ENCODE results near the gene PTPRR.

The PTPRR gene

DNA sequence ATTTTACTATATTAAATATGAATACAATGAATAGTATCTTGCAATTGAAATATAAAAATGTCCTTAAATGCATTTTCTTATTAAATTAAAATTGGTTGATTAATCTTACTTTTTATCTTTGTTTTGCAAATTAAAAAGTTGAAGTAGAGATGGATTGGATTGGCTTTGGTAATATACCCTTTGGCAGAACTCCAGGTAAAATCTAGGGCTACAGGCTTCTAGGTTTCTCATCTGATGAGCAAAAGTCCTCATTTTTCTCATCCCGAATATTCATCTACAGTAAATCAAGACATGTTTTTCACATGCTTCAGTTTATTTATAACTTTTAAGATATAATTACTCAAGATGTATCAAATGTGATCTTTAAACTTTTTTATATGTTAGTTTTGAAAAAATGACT lies 2.2 kb downstream of the PTPRR start:
- DNase-seq (ENCODE audit: low read depth in 3 of 3), result no peak

DNA sequence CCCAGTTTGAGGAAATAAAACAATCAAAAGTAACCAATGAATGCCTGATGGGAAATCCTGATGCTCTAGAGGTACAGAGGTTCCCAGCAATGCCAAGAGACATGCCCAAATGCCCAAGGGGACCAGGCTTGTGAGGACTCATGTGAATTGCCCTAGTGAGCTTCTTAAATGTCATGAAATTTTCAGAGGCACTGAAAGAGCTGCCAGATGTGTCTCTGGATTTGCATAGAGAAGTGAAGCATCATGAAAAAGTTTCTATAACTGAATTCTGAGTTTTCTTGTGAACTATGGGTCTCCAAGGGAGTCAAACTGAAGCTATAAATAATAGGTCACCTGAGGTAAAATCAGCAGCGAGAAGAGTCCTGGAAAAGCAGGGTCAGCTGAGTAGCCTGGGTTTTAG lies 9.9 kb downstream of the PTPRR start:
- no peak for DNase-seq (ENCODE audit: low read depth in 3 of 3)

DNA sequence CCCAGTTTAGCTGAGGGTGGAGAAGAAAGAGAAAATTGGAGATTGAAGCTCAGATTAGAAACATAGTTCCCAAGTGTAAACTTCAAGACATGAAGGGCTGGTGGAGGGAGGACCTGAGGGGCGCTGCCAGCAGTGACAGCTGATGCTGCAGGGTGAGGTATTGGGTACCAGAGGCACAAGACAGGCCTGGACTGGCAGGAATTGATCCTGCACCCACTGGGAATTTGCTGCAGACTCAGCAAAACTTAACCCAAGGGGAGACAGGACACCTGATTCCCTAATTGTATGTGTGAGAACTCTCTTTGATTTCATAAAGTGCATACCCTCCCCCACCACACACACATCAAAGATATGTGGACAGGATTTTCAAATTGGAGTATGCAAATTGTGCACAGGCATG lies 11.6 kb downstream of the PTPRR start:
- DNase-seq (ENCODE audit: low read depth in 3 of 3), result no peak

DNA sequence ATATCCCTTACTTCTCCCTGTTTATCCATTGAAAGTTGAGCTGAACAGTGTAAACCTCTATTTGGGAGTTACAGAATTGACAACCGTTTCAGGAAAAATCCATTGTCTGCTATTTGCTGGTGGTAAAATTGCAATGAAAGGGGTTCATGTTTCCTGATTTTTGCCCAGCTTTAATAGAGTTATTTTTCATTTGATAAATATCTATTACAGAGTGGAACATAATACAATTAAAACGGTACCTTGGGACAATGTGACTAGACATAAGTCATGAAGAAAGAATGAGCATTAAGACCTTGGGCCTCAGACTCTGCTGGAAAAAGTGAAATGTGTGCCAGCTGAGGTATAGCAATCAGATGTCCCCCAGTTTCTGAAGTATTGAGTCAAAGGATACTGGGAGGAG lies 13.1 kb downstream of the PTPRR start:
- no peak for DNase-seq (ENCODE audit: low read depth in 3 of 3)

DNA sequence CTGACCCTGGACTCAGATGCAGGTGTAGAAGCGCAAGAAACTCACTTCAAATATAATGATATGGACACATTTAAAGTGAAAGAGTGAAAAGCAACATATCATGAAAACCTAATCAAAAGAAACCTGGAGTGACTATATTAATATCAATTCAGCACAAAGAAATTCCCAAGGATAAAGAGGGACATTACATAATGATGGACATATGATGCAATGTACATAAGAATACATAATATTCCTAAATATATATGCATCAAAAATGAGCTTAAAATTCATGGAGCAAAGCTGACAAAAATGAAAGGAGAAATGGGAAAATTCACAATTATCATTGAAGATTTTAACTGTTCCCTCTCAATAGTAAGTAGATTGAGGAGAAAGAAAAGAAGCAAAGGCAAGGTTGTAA lies 24.6 kb downstream of the PTPRR start:
- no peak for DNase-seq (ENCODE audit: low read depth in 3 of 3)

DNA sequence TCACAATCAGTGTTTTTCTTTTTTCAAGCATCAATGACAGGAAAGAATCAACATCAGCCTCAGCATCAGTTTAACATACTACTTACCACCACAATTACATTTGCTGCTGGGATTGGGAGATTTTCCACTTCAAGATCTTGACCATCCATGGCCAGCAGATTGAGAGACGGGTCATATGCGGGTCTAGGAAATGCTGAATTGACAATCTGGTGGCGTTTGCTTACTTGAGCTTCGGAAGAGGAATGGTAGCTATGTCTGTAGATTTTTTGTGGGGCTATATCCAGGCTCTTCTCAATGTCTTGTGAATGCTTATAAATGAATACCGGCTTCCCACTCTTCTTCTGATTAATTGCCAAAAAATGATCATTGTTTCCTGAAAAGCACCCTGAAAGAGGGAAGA lies 27.9 kb downstream of the PTPRR start:
- no peak for DNase-seq (ENCODE audit: low read depth in 3 of 3)

DNA sequence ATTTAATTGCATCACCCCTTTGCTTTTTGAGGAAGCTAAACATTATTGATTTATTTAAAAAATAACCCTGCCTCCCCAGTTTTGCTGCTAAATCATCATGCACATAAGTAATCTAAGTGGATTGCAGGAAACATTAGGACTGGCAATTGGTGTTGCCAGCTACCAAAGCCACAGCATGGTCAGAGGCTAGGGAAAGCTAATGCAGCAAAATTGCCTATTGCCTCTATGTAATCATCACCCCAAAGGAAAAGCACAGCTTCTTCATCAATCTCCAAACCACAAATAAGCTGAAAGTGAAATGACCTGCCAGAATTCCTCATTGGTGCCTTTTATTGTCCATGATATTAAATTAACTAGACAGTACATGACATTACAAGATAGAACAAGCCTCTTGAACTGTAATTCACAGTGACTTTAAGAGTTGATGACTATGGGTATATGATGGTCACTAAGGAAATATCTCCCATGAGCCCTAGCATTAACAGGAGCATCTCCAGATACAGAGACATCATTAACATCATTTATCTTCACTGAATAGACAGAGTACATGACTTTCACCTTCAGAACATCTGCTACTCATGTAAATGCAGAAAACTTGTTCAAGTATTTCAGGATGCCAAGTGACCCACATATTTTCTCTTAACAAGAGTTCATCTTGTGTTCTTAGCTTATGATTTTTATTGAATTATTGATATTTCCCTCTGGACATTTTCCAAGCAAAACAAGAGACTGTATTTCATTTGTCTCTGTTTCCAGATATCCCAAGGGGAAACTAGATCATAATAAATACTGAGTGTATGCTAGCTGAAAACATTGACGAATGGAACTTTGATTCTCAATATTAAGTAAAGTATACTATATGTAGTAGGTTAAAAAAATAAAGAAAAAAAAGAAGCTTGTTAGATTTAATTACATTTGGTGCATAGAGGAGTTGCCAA lies 29.4 kb downstream of the PTPRR start:
- DNase-seq (ENCODE audit: low read depth in 3 of 3), result no peak

DNA sequence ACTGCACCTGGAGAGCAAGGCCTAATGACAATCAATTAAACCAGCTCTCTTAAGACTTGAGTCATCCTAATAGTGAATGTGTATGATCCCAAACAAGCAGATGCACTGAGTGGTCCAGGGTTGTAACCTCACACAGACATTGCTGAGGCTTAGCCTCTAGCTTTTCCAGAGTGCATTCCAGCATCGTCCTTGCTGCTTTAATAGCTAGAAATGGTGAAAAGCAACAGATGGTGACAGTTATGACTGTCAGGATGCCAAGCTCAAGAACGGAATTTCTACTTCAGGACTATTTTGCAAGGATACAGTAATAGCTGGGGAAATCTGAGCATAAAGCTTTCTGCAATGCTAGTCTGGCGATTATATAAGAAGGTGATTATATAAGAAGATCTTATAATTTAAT lies 34.6 kb downstream of the PTPRR start:
- no peak for DNase-seq (ENCODE audit: low read depth in 3 of 3)

DNA sequence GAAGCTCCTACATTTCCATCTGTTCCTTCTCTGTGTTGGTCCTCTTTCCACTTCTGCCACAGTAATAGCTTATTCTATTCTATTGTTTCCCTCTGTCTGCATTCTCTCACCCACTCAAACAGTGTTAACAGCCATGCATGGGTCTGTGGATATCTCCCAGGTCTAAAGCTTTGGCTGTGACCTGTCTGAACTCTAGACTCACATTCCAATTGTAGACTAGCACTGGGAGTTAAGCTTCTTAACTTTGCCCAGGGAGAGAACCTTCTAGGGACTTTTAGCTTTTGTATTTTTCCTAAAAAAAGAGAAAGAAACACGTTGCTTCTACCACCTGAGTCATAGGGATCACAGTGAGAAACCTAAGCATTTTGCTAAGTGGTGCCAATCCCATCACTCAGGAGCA lies 36.7 kb downstream of the PTPRR start:
- DNase-seq (ENCODE audit: low read depth in 3 of 3), result no peak

DNA sequence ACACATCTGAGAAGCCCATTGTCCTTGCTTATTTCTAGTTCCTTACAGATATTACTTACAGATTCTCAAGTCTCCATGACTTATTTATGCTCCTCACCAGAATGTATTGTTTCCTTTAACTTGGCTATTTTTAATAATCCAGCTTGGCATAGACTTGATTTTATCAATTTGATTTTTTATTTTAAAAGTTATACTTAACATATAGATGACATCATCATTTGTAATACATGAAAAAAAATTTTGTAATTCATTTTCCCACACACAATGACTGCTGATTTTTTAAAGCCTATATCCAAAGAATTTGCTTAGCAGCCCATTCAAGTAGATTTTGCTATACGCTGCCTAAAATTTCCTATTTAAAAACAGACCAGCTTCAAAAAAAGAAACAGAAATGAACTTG lies 39.8 kb downstream of the PTPRR start:
- DNase-seq (ENCODE audit: low read depth in 3 of 3), result no peak

DNA sequence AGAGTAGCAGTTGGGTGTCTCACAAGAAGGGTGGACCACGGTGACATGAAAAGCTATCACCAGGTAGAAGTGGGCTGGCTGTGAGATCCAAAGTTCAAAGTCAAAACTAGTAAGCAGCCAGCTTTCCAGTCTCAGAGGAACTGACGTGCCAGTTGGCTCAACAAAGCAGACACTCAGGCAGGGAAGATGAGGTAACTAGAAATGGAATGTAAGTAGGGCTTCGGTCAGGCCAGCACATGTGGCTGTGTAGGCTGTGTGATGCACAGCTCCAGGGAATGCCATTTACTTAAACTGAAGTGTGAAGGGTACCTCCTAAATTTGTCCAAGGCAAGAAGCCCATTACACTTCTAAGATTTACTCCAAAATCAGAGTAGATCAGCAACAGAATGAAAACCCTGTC lies 43.6 kb downstream of the PTPRR start:
- DNase-seq (ENCODE audit: low read depth in 3 of 3), result no peak

DNA sequence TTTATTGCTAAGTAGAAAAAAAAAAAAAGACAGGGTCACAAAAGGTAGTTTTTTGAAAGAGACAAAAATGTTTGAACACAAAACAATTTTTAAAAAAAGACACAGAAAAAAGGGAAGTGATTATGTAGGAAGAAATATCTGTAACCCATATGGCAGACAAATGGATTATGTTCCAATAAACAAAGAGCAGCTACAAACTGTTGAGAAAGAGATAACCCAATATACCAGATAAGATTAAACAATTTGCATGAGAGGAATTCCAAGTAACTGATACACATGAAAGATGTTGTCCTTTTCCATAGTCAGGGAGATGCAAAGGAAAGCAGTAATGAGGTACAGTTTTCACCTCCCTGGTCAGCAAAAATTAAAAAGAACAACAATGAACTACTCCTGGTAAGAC lies 44.9 kb downstream of the PTPRR start:
- no peak for DNase-seq (ENCODE audit: low read depth in 3 of 3)

DNA sequence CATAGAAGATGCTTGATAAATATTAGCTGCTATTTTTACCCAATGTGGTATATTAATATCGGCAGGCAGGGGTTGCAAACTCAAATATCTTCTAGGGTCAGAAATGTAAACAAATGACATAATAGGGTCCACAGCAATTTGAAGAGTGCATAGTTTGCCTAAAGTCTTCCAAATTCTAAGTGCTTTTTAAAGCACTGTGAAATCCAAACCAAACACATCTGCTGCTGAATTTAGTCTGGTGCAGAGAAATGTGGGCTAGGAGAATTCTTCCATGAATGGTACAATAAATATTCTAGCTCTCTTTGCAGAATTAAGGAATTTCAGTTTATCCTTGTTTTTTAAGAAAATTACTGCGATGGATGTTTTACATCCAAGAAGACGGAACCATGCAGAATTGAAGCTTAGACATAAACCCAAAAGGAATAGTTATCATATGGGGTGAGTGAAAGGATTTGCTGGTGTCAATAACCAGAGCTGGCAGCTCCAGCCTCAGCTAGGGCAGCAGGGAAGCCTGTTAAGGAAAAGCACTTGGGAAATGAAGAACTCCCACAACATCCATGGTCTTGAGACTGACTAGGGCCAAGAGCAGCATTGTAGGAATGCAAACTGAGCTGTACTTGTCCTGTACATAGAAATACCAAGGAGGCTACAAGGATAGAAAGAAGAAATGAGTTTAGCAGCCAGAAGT lies 65.5 kb downstream of the PTPRR start:
- no peak for DNase-seq (ENCODE audit: low read depth in 3 of 3)

DNA sequence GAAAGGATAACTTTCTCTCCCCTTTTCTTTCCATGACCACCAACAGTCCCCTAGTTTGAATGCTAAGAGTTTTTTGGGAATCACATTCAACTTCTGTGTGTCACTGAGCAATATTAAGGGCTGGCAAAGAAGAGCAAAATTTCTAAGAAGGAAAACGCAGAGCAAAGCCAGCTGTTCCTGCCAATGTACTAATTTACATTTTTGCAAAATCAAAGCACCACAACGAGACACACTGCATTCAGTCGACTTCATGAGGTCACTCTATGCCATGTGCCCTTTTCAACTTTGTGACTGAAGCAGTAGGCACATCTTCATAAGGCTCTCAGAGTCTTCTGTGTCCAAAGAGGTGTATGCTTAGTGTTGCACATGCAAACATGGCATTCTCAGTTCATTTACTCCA lies 66.4 kb downstream of the PTPRR start:
- DNase-seq (ENCODE audit: low read depth in 3 of 3), result no peak

DNA sequence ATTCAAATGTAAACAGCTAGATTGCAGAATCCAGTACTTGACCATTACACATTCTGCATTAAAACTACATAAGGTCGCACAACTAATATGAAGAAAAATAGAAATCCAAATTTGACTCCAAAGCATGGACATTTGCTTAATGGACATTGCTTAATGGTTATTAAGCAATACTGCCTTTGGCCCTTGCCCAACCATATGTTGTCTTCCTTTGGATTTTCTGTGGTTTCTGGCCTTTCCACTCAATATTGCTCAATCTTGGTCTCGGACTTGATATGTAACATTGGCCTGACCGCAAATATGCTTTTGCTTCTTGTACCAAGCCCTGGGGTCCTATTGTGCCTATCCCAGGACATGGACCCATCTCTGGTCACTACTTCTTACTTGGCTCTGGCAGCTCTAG lies 67.2 kb downstream of the PTPRR start:
- DNase-seq (ENCODE audit: low read depth in 3 of 3), result no peak

DNA sequence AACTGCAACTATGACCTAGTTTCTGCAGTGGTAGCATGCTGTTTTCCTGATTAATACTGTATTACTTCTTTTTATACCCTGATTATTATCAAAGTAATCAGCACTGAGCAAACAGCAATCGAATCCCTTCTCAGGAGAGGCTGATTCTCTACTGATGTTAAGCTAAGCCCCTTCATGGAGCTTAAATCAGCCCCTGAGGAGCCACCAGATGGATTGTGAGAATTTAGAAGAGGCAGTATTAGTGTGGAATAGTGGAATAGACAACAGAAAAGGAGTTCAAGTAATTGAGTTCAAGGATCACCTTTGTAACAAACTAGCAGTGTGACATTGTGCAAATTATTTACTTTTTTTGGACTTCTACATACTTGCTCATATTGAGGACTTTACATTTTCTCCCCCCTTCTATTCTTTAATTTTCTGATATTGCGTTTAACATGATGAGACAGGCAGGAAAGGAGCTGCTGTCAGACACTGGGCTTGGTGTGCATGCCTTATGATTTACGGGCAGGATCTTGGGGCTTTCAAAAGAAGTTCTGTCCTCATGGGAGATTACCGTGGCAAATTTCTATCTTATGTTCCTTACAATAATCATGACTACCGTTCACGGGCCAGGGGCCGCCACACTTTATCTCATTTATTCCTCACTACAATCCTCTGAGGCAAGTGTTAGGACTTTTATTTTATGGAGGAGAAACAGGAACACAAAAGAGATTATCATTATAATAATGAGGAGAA lies 68.0 kb downstream of the PTPRR start:
- no peak for DNase-seq (ENCODE audit: low read depth in 3 of 3)

DNA sequence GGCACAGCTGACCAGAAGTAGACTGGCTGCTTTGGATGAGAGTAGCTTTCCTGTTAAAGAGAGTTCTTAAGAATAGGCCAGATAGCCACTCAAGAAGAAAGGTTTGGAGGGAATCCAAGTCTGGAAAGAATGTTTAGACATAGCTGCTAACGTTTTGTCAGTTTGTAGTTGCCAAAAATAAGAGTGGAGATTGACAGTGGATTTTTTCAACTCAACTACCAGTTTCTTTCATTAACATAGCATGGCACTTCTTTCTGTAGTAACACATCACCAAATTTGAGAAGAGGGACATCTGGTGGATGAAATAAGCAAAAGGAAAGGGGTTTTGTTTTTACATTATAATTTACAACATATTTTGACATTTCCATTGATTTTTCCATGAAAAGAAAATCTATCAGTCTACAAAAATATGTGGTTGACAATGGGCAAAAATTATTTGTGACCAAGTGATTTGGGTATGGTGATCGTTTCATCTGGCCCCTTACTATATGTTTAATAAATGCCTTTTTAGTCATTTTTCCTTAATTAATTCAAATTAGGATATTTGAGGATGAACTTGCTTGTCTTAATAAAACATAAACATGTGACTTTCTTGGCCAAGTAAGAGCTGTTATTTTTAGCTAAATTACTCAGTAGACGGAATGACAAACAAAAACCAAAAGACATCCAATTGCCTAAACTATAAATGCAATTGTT lies 71.1 kb downstream of the PTPRR start:
- DNase-seq (ENCODE audit: low read depth in 3 of 3), result no peak

DNA sequence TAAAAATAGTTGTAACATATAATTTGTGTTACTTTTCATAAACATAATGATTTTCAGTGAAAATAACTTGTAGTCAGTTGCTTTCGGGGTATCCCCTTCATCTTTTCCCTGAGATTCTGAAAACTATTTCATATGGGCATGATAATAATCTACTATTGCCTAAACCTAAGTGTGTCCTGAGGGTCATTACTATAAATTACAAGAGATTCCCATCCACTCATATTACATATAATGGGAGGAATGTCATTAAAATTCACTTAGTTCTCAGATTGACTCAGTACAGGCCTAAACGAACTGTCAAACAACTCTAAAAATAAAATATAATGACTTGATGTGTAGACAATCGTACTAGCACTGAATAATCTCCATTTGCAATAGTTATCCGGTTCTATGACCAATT lies 72.7 kb downstream of the PTPRR start:
- DNase-seq (ENCODE audit: low read depth in 3 of 3), result no peak

DNA sequence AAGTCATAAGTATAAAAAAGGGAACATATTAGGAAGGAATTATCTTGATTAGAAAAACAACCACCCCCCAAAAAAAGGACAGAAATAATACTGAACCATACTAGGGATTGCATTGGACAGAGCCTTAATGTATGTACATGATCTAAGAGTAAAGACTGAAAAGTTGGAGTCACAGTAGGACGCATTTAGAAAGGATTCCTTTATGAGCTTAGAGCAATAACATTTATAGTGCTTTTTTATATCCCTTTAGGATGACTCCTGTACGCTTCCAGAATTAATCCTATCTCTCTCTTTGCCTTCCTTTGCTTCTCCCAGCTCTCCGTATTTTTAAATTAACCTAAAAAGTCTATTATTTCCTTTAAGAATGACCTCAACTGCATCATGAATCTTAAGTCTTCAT lies 75.3 kb downstream of the PTPRR start:
- no peak for DNase-seq (ENCODE audit: low read depth in 3 of 3)

DNA sequence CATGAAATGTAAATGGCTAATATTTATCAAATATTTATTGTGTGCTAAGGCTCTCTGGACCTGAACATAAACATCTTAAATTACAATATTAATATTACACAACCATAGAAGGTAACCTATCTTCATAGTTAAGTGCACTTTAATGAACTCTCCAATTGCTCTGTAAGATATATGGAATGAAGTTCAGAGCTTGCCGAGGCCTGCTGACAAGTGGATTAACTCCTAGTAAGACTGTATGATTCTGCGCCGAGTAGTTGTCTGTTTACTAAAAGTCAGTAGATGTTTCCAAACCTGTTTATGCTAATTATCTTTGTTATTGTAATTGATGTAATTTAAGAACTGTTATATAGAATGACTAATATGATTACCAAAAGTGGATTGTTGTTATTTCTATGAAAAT lies 77.2 kb downstream of the PTPRR start:
- DNase-seq (ENCODE audit: low read depth in 3 of 3), result no peak

DNA sequence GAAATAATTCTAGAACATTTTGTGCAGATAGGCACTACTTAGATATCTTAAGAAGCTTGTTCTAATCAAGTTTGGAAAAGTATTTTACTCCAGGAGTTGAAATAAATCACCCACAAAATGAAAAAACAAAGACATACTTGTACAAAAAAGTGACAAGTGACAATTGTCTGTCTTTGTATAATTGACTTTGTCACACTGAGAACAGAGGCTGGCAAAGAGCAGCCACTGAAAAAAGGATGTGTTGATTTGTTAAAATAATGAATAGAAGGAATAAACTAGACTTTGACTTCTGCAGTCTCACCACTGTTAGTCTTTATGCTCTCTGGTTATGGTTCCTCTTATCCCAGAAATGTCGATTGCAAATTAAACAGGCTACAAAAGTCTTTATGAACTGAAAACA lies 77.6 kb downstream of the PTPRR start:
- no peak for DNase-seq (ENCODE audit: low read depth in 3 of 3)

DNA sequence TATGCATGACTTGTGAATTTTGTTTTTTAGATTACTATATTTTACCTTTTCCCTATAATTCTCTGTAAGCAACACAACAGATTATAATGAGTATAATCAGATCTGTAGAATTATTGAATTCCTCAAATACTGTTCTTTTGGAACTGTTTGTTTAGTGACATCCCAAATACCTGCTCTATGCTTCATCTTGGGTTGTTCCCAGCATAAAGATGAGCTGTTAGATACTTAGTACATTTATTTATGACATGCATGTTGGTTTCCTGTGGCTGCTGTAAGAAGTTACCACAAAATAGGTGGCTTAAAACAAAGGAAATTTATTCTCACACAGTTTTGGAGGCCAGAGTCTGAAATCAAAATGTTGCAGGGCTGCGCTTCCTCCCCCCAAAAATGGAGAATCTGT lies 78.4 kb downstream of the PTPRR start:
- DNase-seq (ENCODE audit: low read depth in 3 of 3), result no peak
